KMS-11 (cell line): ENCODE results near the gene GTPBP4.

Experiments
- H2AFZ ChIP-seq: fragments of 200-600 bp; sonication (generic); 2 replicates; pipeline ENCODE4 v1.6.1; 2016; ENCODE audit warnings: antibody characterized with exemption, mixed run types, low read depth
- H3K27ac ChIP-seq: fragments of 200-600 bp; sonication (generic); 2 replicates; pipeline ENCODE4 v1.6.1; 2016; ENCODE audit warnings: mild to moderate bottlenecking, mixed run types
- H3K27me3 ChIP-seq: fragments of 200-600 bp; sonication (generic); 2 replicates; pipeline ENCODE4 v1.6.1; 2017; ENCODE audit warnings: mild to moderate bottlenecking, low read depth, mixed run types, moderate library complexity; ENCODE audit not compliant: insufficient read depth
- H3K36me3 ChIP-seq: fragments of 200-600 bp; sonication (generic); 2 replicates; pipeline ENCODE4 v1.6.1; 2017; ENCODE audit warnings: mild to moderate bottlenecking, mixed run types; ENCODE audit not compliant: insufficient read depth
- H3K4me1 ChIP-seq: fragments of 200-600 bp; sonication (generic); 2 replicates; pipeline ENCODE4 v1.6.1; 2016; ENCODE audit warnings: mild to moderate bottlenecking, low read depth, mixed run types; ENCODE audit not compliant: poor library complexity, severe bottlenecking
- H3K4me2 ChIP-seq: fragments of 200-600 bp; sonication (generic); 2 replicates; pipeline ENCODE4 v1.7.0; 2016; ENCODE audit warnings: mild to moderate bottlenecking, mixed run types
- H3K4me3 ChIP-seq: fragments of 200-600 bp; sonication (generic); IDR thresholded peaks from 2 replicates; pipeline ENCODE4 v1.6.1; 2017; ENCODE audit warnings: low read depth, low read length, mixed read lengths; ENCODE audit not compliant: insufficient read depth
- H3K79me2 ChIP-seq: fragments of 200-600 bp; sonication (generic); 2 replicates; pipeline ENCODE4 v1.6.1; 2016; ENCODE audit warnings: low read depth, mixed run types; ENCODE audit not compliant: insufficient read depth
- H3K9ac ChIP-seq: fragments of 200-600 bp; sonication (generic); 2 replicates; pipeline ENCODE4 v1.6.1; 2016; ENCODE audit warnings: mild to moderate bottlenecking, mixed run types
- H4K20me1 ChIP-seq: fragments of 200-600 bp; sonication (generic); 2 replicates; pipeline ENCODE4 v1.6.1; 2016; ENCODE audit warnings: mild to moderate bottlenecking, mixed run types; ENCODE audit not compliant: insufficient read depth
- TF ChIP-seq, protein P1 (sequence below): fragments of 200-600 bp; sonication (generic); conservative IDR thresholded peaks from 2 replicates; pipeline ENCODE4 v1.6.1; 2017; ENCODE audit warnings: low read depth, mild to moderate bottlenecking, antibody characterized with exemption, low read length, moderate library complexity, mixed read lengths

Gene GTPBP4

GRCh38 chr10:1040133-1040532, 51.9 kb downstream of the GTPBP4 start:
- Histone ChIP-seq H3K79me2 (peaks cover 13% of the 10 kb centered on the region), H2AFZ (no peak overlapping the region), H3K4me3 (no peak overlapping the region), H3K4me1 (no peaks in the 10 kb centered on the region), H4K20me1 (0 out of 2 replicates have a peak, but pooled peaks cover 6% of the 10 kb centered on the region), H3K9ac (no peak overlapping the region), H3K4me2 (no peak overlapping the region), H3K27ac (no peak overlapping the region), H3K36me3 (peaks cover 39% of the 10 kb centered on the region; the same call in 1 of the 2 replicates), H3K27me3 (no peaks in the 10 kb centered on the region)
- TF ChIP-seq, protein P1, sequence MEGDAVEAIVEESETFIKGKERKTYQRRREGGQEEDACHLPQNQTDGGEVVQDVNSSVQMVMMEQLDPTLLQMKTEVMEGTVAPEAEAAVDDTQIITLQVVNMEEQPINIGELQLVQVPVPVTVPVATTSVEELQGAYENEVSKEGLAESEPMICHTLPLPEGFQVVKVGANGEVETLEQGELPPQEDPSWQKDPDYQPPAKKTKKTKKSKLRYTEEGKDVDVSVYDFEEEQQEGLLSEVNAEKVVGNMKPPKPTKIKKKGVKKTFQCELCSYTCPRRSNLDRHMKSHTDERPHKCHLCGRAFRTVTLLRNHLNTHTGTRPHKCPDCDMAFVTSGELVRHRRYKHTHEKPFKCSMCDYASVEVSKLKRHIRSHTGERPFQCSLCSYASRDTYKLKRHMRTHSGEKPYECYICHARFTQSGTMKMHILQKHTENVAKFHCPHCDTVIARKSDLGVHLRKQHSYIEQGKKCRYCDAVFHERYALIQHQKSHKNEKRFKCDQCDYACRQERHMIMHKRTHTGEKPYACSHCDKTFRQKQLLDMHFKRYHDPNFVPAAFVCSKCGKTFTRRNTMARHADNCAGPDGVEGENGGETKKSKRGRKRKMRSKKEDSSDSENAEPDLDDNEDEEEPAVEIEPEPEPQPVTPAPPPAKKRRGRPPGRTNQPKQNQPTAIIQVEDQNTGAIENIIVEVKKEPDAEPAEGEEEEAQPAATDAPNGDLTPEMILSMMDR, result no peak

GRCh38 chr10:1041514-1041913, 53.3 kb downstream of the GTPBP4 start:
- peaks cover 25% of the 10 kb centered on the region for H3K79me2 ChIP-seq
- no peak overlapping the region for H3K4me3 ChIP-seq
- no peaks in the 10 kb centered on the region for H3K27me3 ChIP-seq
- no peak overlapping the region for H3K9ac ChIP-seq
- H2AFZ ChIP-seq, result no peak overlapping the region
- peaks cover 39% of the 10 kb centered on the region; the same call in 1 of the 2 replicates for H3K36me3 ChIP-seq
- TF ChIP-seq, protein P1, result no peak
- H3K4me2 ChIP-seq, result no peak overlapping the region
- no peak overlapping the region for H3K27ac ChIP-seq
- H4K20me1 ChIP-seq, result 0 out of 2 replicates have a peak, but pooled peaks cover 8% of the 10 kb centered on the region
- H3K4me1 ChIP-seq, result no peaks in the 10 kb centered on the region

GRCh38 chr10:1043532-1043995, 55.3 kb downstream of the GTPBP4 start:
- H3K27me3 ChIP-seq, result no peaks in the 10 kb centered on the region
- H3K4me2 ChIP-seq, result no peak overlapping the region
- 0 out of 2 replicates have a peak, but pooled peaks cover 8% of the 10 kb centered on the region for H4K20me1 ChIP-seq
- TF ChIP-seq, protein P1, result no peak
- H3K36me3 ChIP-seq, result peaks cover 39% of the 10 kb centered on the region; the same call in 1 of the 2 replicates
- H3K4me3 ChIP-seq, result no peak overlapping the region
- no peak overlapping the region for H2AFZ ChIP-seq
- no peak overlapping the region for H3K27ac ChIP-seq
- H3K79me2 ChIP-seq, result peaks cover 37% of the 10 kb centered on the region
- no peak overlapping the region for H3K9ac ChIP-seq
- peaks cover 5% of the 10 kb centered on the region for H3K4me1 ChIP-seq

DNA sequence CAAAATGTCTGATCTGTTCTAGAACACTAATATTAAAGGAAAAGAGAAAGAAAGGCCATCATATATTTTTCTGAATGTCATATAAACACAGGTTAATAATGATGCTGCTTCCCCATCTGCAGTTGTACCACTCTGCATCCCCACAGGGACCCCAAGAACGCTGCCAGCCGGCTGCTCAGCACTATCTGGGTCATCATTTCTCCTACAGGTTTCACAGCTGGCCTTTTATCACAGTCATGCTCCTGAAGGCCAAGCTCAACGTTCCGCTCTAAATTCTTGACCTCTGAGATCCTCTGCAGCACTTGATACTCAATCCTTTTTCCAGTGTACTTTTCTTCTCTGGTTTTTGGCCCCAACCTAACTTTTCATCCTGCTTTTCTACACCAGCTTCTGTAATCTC, 55.9 kb downstream of the GTPBP4 start:
- Histone ChIP-seq H3K4me1 (peaks cover 5% of the 10 kb centered on the region), H3K9ac (no peak overlapping the region), H3K4me2 (no peak overlapping the region), H3K4me3 (no peak overlapping the region), H3K27ac (no peak overlapping the region), H3K79me2 (peaks cover 38% of the 10 kb centered on the region), H3K27me3 (no peaks in the 10 kb centered on the region), H3K36me3 (peaks cover 39% of the 10 kb centered on the region; the same call in 1 of the 2 replicates), H2AFZ (no peak overlapping the region), H4K20me1 (0 out of 2 replicates have a peak, but pooled peaks cover 8% of the 10 kb centered on the region)
- TF ChIP-seq, protein P1, result no peak
